ENCODE results near the gene DHX9.

The DHX9 gene

GRCh38 chr1:182930985-182931384 lies 91.8 kb downstream of the DHX9 start:
- no peaks in the 10 kb centered on the region for H3K36me3 ChIP-seq
- no peak for TF ChIP-seq CTCF (IDR thresholded peaks at IDR 0.05)
- no peaks in the 10 kb centered on the region for H3K4me1 ChIP-seq
- no peaks in the 10 kb centered on the region for H3K27me3 ChIP-seq
- intact Hi-C loops (cut with DNase I; ENCODE audit: low total_unique reads): no loop called here
- peaks cover 0 to 8% (median 4%) of the 10 kb centered on the region in 3 donors for H3K9me3 ChIP-seq
- no peak for DNase-seq
- no peak overlapping the region for H3K4me3 ChIP-seq
- H3K27ac ChIP-seq: no peak overlapping the region

GRCh38 chr1:182935716-182936115 lies 96.6 kb downstream of the DHX9 start:
- Histone ChIP-seq H3K27me3 (no peaks in the 10 kb centered on the region), H3K4me3 (no peak overlapping the region), H3K36me3 (no peaks in the 10 kb centered on the region), H3K9me3 (peaks cover 0 to 13% (median 8%) of the 10 kb centered on the region in 3 donors), H3K27ac (no peak overlapping the region), H3K4me1 (no peaks in the 10 kb centered on the region)
- intact Hi-C loops (cut with DNase I; ENCODE audit: low total_unique reads): no loop called here
- DNase-seq: no peak
- no peak for TF ChIP-seq CTCF (IDR thresholded peaks at IDR 0.05)

Measured in tibial artery (tissue), 4 donors.